CD4-positive, alpha-beta T cell treated with Interleukin-17A for 4 hours (primary cell): Measurements from ENCODE around the gene NCOA7.
"Not testable (repeated sequence)": the region's sequence is repeated elsewhere in the genome, so short reads cannot be mapped to it uniquely, and the experiment has no call there.

Source experiments
- DNase-seq: peaks from one replicate; pipeline ENCODE4 v3.0.0-alpha.2; 2020; ENCODE audit warnings: mixed read lengths

The NCOA7 gene

GRCh38 chr6:125884634-125885371 lies 94.0 kb downstream of the NCOA7 start:
- DNase-seq, result no peak

DNA sequence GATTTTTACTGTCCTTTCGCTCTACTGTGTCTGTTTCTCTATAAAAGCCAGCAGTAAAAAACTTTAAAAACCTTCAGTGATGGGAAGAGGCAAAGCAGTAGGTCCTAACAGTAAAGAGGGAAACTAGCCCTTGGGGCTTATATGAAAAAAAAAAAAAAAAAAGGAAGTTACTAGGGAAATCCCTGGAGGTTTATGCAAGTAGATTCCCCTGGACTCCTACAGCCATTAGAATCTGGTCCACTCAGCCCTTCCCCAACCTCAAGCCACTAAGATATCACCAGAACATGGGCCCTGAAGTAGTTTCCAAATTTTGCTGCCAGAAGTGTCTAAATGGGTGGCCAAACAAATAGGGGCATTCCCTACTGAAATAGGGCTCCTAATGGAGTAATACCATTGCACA lies 95.3 kb downstream of the NCOA7 start:
- DNase-seq, result no peak

DNA sequence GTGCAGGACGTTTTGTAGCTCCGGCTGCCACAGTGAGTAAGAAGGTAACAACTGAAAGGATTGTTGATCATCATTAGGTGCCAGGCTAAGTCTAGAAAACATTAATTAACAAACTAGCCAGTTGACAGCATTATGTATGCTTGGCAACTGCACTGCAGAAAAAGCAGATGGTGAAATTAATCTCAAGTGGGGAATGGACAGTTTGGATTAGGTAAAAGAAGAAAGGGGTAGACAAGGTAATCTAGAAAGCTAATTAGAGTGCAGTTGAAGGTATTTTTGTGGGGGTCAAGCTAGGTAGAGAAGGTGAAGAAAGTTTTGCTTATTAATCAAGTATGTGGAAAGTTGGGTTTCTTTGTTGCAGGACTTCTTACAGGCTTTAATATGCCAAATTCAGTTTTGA lies 96.2 kb downstream of the NCOA7 start:
- no peak for DNase-seq

GRCh38 chr6:125887372-125887771 lies 96.6 kb downstream of the NCOA7 start:
- DNase-seq, result no peak

DNA sequence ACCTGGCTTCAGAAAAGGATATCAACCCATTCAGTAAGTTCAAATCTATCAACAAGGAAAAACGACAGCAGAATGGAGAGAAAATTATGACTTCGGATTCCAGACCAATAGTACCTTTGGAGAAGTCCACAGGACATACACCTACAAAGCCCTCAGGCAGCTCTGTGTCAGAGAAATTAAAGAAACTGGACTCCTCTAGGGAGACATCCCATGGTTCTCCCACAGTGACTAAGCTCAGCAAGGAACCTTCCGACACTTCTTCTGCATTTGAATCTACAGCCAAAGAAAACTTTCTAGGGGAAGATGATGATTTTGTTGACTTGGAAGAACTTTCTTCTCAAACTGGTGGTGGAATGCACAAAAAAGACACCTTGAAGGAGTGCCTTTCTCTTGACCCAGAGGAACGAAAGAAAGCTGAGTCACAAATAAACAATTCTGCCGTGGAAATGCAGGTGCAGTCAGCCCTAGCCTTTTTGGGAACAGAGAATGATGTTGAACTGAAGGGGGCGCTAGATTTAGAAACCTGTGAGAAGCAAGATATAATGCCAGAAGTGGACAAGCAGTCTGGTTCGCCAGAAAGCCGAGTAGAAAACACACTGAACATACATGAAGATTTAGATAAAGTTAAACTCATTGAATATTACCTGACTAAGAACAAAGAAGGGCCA lies 98.4 kb downstream of the NCOA7 start:
- peak; percentile 18 for DNase-seq

DNA sequence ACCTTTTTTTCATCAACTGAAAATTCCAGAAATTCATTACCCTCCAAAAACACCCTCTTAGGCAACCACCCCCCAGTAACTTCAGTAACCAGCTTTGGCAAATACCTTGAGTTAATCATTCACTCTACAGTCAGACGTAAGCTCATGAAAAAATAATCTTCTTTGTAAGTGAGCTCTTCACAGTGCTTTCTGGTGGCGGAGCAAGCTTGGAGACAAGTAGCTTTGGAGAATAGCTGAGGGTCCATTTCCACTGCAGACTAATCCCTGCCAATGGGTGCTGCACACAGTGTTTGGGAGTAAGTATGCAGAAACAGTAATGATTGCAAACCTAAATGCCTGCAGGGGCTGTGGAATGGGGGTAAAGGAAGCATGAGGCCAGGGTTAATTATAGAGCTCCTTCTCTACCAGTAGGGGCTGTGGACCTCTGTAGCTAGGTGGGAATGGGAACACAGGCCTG lies 109.0 kb downstream of the NCOA7 start:
- no peak for DNase-seq

- DNase-seq, result peak; percentile 56
Measured at GRCh38 chr6:125904871-125905270, 114.1 kb downstream of the NCOA7 start.

DNA sequence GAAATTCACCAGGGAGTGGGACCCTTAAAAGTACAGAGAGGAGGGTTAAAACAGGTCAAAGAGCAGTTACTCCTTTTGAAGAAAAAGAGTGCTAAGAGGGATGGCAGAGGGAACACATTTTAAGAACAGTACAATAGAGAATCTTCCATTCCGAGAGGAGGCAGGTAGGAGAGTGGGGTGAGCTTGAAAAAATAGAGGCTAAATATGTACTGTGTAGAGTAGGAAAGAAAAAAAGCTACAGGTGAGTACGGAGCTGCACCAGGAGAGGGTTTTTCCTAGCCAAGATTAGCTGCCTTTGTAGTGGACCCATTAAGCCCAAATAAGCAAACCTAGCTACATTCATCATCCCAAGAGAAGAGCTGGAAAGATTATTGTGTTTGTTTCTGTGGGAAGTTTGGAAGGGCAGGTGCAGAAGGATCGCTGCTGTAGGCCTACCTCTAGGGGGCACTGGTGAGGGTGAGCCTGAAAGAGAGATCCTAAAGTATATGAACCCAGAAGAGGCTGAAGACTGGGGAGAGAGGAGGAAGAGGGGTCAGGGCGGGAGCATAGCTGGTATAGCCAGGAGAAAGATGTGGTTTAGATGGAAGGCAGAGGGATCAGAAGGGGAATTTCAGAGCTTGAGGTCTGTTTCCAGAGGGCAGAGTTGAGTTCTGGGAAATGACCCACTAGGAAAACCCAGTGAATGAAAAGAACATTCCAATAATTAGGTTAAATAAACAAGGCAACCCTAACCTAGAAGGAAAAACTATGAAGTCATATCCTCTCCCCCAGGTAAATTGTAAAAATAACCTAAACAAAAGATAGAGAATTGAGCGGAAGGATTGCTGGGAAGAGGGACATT lies 115.6 kb downstream of the NCOA7 start:
- peak; percentile 69 for DNase-seq

DNA sequence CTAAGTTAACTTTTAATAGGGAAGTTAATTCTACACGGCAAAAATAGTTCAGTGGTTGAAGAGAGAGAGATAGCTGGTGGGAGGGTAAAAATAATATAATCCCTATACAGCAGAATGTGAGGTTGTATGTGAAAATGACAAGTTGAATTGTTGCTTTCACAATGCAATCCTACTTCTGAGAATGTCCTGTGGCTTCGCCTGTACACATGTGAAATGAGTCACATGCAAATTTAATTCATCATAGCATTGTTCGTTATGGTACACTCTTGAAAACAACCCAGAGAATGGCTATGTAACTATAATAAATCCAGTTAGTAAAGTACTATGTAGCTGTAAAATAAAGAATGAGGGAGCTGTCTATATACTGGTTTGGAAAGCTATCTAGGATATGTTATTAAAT lies 119.8 kb downstream of the NCOA7 start:
- DNase-seq, result no peak

DNA sequence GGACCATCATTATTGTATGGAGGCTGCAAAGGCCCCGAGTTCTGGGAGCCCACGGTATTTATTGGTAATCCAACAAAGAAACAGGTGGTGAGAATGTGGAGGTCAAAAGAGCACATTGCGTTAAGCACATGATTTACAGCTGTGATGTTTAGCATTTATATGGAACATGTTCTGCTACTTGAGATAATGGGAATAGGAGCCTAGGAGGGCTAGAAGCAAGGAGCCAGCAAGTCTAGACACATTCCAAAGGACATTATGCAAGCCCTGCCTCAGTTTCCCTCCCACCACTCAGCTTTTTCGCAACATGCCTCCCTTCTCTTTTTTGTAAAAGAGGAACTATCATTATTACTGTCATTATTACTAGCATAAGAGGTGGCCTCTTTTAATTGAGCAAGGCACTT lies 120.3 kb downstream of the NCOA7 start:
- DNase-seq, result not testable (repeated sequence)

GRCh38 chr6:125912430-125912829 lies 121.7 kb downstream of the NCOA7 start:
- not testable (repeated sequence) for DNase-seq

GRCh38 chr6:125913145-125913544 lies 122.4 kb downstream of the NCOA7 start:
- no peak for DNase-seq

DNA sequence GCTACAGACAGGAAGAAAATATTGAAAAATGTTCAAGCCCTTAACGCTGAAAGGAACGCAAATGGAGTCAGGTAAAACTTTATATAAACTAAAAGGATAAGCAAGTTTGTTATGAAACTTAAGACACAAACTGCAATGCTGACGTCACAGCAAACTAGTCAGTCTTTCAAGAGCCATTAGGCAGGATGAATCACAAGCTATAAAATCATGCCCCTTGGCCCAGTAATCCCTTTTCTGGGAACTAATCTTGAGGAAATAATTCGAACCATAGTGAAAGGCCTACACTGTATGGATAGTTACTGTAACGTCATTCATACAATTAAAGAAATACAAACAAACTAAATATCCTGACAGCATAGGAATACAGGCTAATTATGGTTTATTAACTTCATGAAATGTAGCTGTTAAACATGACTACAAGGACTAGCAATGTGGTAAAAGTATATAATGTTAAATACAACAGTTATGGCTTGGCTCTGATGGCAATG lies 123.1 kb downstream of the NCOA7 start:
- no peak for DNase-seq

DNA sequence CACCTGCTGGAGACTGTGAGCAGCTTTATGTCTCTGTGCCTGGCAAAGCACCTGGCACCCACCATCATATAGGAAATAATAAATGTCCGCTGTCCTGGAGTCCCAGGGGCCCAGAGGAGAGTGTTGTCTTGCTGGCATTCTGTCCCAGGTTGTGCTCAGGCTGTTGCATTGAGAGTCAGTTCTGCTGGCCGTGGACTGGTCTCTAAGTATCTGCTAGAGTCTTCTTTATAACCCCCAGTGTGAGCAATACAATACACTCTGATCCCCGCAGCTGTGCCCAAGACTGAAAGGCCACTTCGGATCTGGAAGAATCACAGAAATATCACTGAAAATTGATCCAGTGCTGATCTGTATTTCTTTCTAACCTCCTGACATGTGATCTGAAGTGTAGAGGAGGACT lies 127.5 kb downstream of the NCOA7 start:
- no peak for DNase-seq

DNA sequence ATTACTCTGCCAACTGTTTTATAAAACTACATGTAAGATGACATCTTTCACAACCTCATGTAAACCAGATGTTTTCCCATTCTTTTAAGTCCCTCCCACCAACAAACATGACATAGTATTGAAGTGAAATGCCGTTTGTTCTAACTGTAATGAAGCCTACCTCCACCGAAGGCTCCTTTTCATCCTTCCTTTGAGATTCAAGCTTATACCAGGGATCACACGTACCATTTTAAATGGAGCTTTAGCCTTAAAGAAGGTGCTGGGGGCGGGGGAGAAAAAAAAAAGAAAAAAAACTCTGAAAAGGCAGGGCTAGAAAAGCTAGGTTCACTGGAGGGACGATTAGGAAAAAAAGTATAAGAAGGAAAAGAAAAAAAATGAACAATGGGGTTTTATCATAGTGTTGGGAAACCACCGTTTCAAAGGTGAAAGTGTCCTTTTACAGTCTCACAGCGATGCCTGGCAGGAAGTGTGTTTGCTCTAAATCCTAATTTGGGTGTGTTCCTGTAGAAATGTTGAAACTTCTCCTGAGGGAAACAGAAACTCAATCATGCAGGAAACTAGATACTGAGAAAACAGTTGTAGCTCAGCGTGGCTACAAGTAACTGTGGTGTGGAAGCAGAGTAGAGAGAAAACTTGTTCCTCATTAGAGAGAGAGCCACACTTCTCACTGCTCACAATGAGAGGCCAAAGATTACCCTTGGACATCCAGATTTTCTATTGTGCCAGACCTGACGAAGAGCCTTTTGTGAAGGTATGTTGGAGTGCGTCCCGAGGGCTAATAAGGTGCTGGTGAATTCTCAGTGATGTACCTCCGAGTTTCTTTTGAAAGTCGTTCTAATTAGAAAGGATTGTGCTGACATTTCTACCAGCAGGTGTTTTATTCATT lies 128.2 kb downstream of the NCOA7 start:
- DNase-seq, result no peak

GRCh38 chr6:125919618-125920017 lies 128.9 kb downstream of the NCOA7 start:
- DNase-seq, result no peak

DNA sequence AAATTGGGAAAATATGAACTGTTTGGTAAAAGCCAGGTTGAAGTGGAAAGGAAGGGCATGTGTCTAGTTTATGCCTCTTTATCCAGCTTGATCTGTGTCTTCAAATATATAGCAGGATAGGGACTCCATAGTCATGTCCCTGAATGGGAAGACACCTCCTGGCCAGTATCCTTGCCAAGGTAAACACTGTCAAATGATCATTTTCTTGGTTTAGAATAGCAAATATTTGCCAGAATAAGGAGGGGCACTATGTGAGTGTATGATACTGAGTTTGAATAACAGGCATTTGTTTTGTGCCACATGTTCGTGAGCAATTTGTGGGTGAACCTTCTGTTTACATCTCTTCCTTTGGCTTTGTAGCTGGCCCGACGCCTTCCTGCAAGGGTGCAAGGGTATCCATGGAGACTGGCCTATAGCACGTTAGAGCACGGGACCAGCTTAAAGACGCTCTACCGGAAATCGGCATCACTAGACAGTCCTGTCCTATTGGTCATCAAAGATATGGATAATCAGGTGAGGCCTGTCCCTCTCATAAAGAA lies 131.6 kb downstream of the NCOA7 start:
- DNase-seq, result no peak

DNA sequence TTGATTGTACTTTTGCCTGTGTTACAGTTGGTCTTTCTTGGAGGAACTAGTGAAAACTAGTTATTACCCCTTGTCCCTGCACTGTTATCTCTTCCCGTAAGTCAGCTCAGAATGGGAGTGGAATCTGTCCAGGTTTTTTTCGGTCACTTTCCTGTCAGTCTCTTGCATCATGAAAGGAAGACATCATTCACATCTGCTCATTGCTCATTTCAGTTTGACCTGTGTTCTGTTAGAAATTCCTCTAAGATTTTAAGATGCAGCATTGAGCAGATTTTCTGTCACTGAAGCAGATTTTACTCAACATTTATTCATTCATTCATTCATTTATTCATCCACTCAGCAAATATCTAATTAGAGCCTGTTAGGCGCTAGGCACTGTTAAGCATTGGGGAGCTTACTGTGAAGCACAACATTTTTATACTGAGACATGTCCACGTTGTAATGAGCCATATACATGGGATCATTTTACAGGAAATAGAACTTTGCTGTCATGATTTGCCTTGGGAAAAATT lies 132.7 kb downstream of the NCOA7 start:
- no peak for DNase-seq

GRCh38 chr6:125924169-125924568 lies 133.4 kb downstream of the NCOA7 start:
- no peak for DNase-seq

DNA sequence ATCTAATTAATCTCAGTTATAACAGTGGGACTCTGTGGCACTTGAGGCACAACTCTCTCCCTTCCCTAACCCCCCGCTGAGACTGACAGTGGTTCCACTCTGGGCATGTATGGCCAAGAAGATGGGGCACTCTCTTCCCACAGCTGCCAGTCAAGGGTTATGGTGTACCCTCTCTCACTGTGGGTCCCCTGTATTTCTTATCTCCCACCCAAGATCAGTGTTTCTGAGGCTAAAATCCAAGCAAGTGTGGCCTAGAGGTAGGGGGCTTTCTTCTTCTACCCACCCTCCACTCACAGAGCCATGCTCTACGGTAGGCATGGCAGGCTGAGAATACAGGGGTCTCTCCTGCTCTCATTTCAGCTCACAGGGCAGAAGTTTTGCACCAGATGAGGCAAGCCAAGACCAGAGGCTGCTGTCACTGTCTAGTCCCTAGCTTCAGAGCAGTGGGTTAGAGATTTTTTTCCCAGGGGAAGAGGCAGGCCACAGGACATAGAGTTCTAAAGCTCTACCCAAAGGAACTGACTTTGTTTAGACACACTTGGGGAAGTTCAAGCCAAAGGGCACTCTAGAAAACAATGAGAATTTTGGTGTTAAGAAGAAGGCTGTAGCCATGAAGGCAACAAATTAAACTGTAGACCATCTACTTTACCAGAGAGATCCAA lies 134.1 kb downstream of the NCOA7 start:
- no peak for DNase-seq

- DNase-seq, result no peak
Measured at GRCh38 chr6:125926711-125927110, 136.0 kb downstream of the NCOA7 start.
